SK-N-MC (cell line): ENCODE measurements around the gene CHTF18.

ENCODE experiments used
- EZH2 ChIP-seq: fragments of 200-600 bp; sonication (generic); IDR thresholded peaks from one replicate; pipeline ENCODE4 v1.6.1; 2017; ENCODE audit warnings: antibody characterized with exemption
- FOXP2 ChIP-seq: optimal IDR thresholded peaks from 2 replicates; pipeline ENCODE3; 2011; ENCODE audit warnings: mild to moderate bottlenecking, moderate library complexity; ENCODE audit not compliant: insufficient read depth; ENCODE audit errors: extremely low read length, control extremely low read depth
- POLR2AphosphoS5 ChIP-seq: IDR thresholded peaks from 2 replicates; pipeline ENCODE4 v1.6.1; 2012; ENCODE audit warnings: mild to moderate bottlenecking, low read depth, low read length, borderline replicate concordance

DNA sequence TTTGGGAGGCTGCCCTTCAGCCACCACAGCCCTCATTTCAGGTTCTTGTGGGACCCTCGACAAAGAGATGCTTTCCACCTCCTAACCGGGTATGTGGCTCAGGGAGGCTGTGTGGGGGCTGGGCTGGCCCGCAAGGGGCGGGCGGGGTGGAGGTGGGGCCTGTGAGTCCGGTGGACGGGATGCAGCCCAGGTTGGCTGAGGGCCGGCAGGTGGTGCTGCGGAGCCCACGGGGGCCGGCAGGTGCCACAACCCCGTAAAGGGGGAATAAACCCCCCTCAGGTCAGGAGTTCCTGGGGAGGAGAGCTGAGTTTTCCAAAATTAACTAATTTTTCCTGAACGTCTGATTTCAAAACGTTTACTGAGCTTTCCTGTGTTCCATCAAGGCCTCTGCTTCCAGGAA is 42.7 kb upstream of the CHTF18 start:
- TF ChIP-seq POLR2AphosphoS5 (no peak), EZH2 (no peak), FOXP2 (no peak)
